Hepatocyte (in vitro differentiated cells): Measurements from ENCODE around the gene JARID2. TPM values are rescaled to one million over a fixed set of nuclear protein-coding genes. Genes with fewer than 3 reads are reported as not detected.

Experiments
- DNase-seq: peaks from one replicate; pipeline ENCODE4 v3.0.0-alpha.2; 2016; ENCODE audit warnings: low spot score
- H2AFZ ChIP-seq: fragments of 200-600 bp; sonication (generic); 2 replicates; pipeline ENCODE4 v1.6.0; 2016; ENCODE audit warnings: antibody characterized with exemption, mild to moderate bottlenecking
- H3K27ac ChIP-seq: fragments of 200-600 bp; sonication (generic); 2 replicates; pipeline ENCODE4 v1.5.1; 2016; ENCODE audit warnings: mild to moderate bottlenecking
- H3K27me3 ChIP-seq: fragments of 200-600 bp; sonication (generic); 2 replicates; pipeline ENCODE4 v1.6.1; 2016
- H3K36me3 ChIP-seq: fragments of 200-600 bp; sonication (generic); replicated peaks from 2 replicates; pipeline ENCODE4 v1.5.1; 2016; ENCODE audit warnings: low read depth; ENCODE audit not compliant: insufficient read depth
- H3K4me1 ChIP-seq: fragments of 200-600 bp; sonication (generic); 2 replicates; pipeline ENCODE4 v1.5.1; 2016; ENCODE audit warnings: mild to moderate bottlenecking, moderate library complexity; ENCODE audit not compliant: insufficient read depth
- H3K4me2 ChIP-seq: fragments of 200-600 bp; sonication (generic); 2 replicates; pipeline ENCODE4 v1.6.0; 2016
- H3K4me3 ChIP-seq: fragments of 200-600 bp; sonication (generic); 2 replicates; pipeline ENCODE4 v1.5.1; 2016; ENCODE audit warnings: mild to moderate bottlenecking
- H3K79me2 ChIP-seq: fragments of 200-600 bp; sonication (generic); 2 replicates; pipeline ENCODE4 v1.6.0; 2017; ENCODE audit warnings: mild to moderate bottlenecking
- H3K9me2 ChIP-seq: fragments of 200-600 bp; sonication (generic); replicated peaks from 2 replicates; pipeline ENCODE4 v1.6.0; 2017; ENCODE audit warnings: mild to moderate bottlenecking; ENCODE audit not compliant: insufficient read depth
- H3K9me3 ChIP-seq: fragments of 200-600 bp; sonication (generic); 2 replicates; pipeline ENCODE4 v1.5.1; 2016; ENCODE audit warnings: low read depth, mild to moderate bottlenecking
- H4K20me1 ChIP-seq: fragments of 200-600 bp; sonication (generic); 2 replicates; pipeline ENCODE4 v1.6.0; 2016; ENCODE audit warnings: mild to moderate bottlenecking; ENCODE audit not compliant: insufficient read depth, poor library complexity, severe bottlenecking
- EZH2 ChIP-seq: fragments of 200-600 bp; sonication (generic); IDR thresholded peaks from 2 replicates; pipeline ENCODE4 v1.6.1; 2016; ENCODE audit warnings: antibody characterized with exemption, mild to moderate bottlenecking, borderline replicate concordance
- EZH2phosphoT487 ChIP-seq: fragments of 200-600 bp; sonication (generic); IDR thresholded peaks from one replicate; pipeline ENCODE4 v1.6.1; 2018; ENCODE audit warnings: antibody characterized with exemption, mild to moderate bottlenecking, low read depth, moderate library complexity; ENCODE audit not compliant: unreplicated experiment, severe bottlenecking
- WGBS: methylation state at CpG from one replicate; pipeline ENCODE4 v1.1.6; 2016; ENCODE audit warnings: low lambda C conversion rate; ENCODE audit errors: missing lambda C conversion rate; 5-methylcytosine and 5-hydroxymethylcytosine counted together
- polyA plus RNA-seq: library from polyadenylated mRNA; unstranded; fragments of >200 nt; fragmentation: Nextera tagmentation; extraction: Ambion mirVana; gene quantifications from 2 replicates; pipeline ENCODE4 v1.2.1, GENCODE V29; 2016
- total RNA-seq: library from RNA; depleted of rRNA; stranded (reverse); fragments of >200 nt; gene quantifications from 2 replicates; pipeline ENCODE4 v1.2.3, GENCODE V29; 2014
- TF ChIP-seq, protein P1 (sequence below): fragments of 200-600 bp; sonication (generic); IDR thresholded peaks from 2 replicates; pipeline ENCODE4 v1.5.1; 2016; ENCODE audit warnings: antibody characterized with exemption, mild to moderate bottlenecking; ENCODE audit not compliant: poor library complexity

The JARID2 gene
- total and polyA plus RNA-seq, 2 experiments from 2014 or later, result 4.6 to 11.6 TPM

DNA sequence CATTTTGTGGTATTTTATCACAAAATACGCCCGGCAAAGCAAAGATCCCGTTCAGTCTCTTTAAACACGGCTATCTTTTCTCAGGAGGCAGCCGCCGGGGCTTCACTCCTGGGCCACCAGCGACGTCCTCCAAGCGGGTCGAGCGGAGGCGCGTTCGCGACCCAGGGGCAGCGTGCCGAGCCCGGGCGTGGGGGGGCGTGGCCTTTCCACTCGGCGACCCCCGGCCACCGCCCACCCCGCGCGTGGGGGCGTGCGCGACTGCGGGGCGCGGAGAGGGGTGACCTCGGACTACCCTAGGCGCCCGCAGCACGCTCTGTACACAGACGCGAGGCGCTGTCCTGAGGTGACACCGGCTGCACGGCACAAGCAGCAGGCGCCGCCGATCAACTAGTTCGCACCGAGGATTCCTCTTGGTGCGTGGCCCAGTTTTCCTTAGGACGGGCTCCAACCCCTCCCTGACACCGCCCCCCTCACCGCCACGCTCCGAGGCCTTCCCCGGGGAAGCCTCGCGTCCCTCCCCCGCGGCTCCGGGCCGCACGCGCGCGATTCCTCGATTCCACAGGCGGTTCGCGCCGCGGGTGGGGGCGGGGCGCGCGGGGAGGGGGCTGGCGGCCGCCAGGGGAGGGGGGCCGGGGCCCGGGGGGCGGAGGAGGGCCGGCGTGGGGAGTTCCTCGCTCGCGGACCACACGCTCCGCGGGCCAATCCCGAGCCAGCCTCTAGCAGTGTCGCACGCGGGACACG is 1.1 kb upstream of the JARID2 start:
- Histone ChIP-seq H3K4me2 (peak overlapping the region; percentile 89), H4K20me1 (peaks cover 7% of the 10 kb centered on the region), H3K27ac (peak overlapping the region; percentile 88), H3K79me2 (peaks cover 23% of the 10 kb centered on the region), H3K4me3 (peak overlapping the region; percentile 88), H2AFZ (peak overlapping the region; percentile 84), H3K9me3 (no peaks in the 10 kb centered on the region), H3K4me1 (peaks cover 8% of the 10 kb centered on the region), H3K27me3 (no peaks in the 10 kb centered on the region), H3K9me2 (no peaks in the 10 kb centered on the region), H3K36me3 (no peaks in the 10 kb centered on the region)
- no peak for TF ChIP-seq EZH2phosphoT487
- TF ChIP-seq, protein P1, sequence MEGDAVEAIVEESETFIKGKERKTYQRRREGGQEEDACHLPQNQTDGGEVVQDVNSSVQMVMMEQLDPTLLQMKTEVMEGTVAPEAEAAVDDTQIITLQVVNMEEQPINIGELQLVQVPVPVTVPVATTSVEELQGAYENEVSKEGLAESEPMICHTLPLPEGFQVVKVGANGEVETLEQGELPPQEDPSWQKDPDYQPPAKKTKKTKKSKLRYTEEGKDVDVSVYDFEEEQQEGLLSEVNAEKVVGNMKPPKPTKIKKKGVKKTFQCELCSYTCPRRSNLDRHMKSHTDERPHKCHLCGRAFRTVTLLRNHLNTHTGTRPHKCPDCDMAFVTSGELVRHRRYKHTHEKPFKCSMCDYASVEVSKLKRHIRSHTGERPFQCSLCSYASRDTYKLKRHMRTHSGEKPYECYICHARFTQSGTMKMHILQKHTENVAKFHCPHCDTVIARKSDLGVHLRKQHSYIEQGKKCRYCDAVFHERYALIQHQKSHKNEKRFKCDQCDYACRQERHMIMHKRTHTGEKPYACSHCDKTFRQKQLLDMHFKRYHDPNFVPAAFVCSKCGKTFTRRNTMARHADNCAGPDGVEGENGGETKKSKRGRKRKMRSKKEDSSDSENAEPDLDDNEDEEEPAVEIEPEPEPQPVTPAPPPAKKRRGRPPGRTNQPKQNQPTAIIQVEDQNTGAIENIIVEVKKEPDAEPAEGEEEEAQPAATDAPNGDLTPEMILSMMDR, result no peak
- under 1% methylated on average over 48 of the region's 92 CpGs for WGBS
- peak; percentile 83 for DNase-seq

DNA sequence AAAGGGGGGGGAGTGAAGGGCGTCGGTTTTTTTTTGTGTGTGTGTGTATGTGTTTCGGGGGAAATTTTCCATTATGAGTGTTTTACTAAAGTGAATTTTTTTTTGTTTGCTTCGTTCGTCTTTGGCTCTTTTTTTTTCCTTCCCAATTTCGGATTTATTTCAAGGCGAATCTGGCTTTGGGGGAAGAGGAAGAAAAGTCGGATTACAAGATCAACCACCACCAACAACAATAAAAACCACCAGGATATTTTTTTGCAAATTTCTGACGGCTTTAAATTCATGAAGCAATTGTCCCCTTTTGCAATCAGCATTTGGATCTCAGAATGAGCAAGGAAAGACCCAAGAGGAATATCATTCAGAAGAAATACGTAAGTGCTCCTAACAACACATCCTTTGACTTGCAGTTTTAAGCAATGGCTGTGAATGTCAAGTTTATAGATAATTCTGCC is 372 bp downstream of the JARID2 start:
- Histone ChIP-seq H3K9me3 (no peaks in the 10 kb centered on the region), H3K4me1 (peaks cover 9% of the 10 kb centered on the region), H3K36me3 (no peaks in the 10 kb centered on the region), H3K4me3 (peak overlapping the region; percentile 81), H2AFZ (peak overlapping the region; percentile 53), H3K79me2 (peaks cover 37% of the 10 kb centered on the region), H3K9me2 (no peaks in the 10 kb centered on the region), H3K27ac (peak overlapping the region; percentile 88), H3K27me3 (no peaks in the 10 kb centered on the region), H3K4me2 (peak overlapping the region; percentile 84), H4K20me1 (peaks cover 12% of the 10 kb centered on the region)
- 1% methylated on average over 10 of the region's 10 CpGs for WGBS
- TF ChIP-seq EZH2 (no peak), EZH2phosphoT487 (no peak)
- TF ChIP-seq, protein P1, result no peak
- no peak for DNase-seq

DNA sequence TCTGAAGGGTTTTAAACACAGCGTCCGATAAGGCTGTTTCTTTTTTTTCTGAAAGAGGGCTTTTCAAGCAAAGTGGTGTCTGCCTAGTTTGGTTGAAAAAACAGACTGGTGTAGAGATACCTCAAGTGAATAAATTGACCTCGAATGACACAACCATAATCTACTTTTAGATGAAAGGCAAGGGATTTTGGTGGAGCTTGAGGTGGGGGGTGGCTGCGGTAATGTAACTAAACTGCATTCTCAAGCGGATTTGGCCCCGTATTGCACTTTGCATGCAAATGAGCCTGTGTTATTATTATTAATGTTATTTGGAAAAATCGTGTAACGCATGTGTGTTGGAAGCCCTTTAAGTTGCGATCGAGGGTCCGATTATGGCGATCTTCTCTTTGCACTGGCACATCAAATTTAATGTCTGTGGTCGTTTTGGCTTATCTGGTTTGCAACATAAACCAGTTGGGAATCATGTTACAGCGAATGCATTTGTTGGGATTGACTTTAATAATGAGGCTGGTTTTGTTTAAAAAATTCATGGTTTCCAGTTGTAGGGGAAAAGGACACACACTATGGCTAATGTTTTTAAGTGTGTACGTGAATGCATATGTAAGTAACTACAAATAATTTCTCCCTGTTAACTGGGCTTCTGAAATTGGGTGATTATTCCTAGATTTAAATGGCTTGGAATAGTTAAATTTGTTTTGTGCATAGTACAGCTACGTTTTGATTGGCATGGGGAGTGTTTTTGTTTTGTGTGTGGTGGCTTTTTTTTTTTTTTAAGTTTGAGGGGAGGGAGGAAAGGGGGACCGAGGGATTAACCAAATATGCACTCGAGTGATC is 1.0 kb downstream of the JARID2 start:
- H3K4me1 ChIP-seq, result peaks cover 9% of the 10 kb centered on the region
- no peaks in the 10 kb centered on the region for H3K36me3 ChIP-seq
- peak overlapping the region; percentile 84 for H3K4me2 ChIP-seq
- peaks cover 12% of the 10 kb centered on the region for H4K20me1 ChIP-seq
- H3K27ac ChIP-seq, result peak overlapping the region; percentile 93
- H3K4me3 ChIP-seq, result peak overlapping the region; percentile 81
- no peaks in the 10 kb centered on the region for H3K27me3 ChIP-seq
- TF ChIP-seq, protein P1, result no peak
- TF ChIP-seq EZH2, result no peak
- TF ChIP-seq EZH2phosphoT487, result no peak
- H3K9me3 ChIP-seq, result no peaks in the 10 kb centered on the region
- no peaks in the 10 kb centered on the region for H3K9me2 ChIP-seq
- under 1% methylated on average over 18 of the region's 18 CpGs for WGBS
- H3K79me2 ChIP-seq, result peaks cover 44% of the 10 kb centered on the region
- no peak for DNase-seq
- H2AFZ ChIP-seq, result no peak overlapping the region
